Fibroblast of villous mesenchyme (primary cell): ENCODE measurements around the gene CEP97. TPM values are rescaled to one million over a fixed set of nuclear protein-coding genes. Genes with fewer than 3 reads are reported as not detected.

Experiments
- DNase-seq: peaks from one replicate; pipeline ENCODE4 v3.0.0-alpha.2; 2010; ENCODE audit warnings: low read depth
- H3K4me3 ChIP-seq: 2 replicates; pipeline ENCODE4 v1.5.1; 2011; ENCODE audit warnings: low read depth, mild to moderate bottlenecking, low read length
- CTCF ChIP-seq: IDR thresholded peaks from 2 replicates; pipeline ENCODE4 v1.5.1; 2012; ENCODE audit warnings: low read depth, mild to moderate bottlenecking, low read length; ENCODE audit not compliant: insufficient read depth
- total RNA-seq: library from RNA; depleted of rRNA; stranded (reverse); fragments of >200 nt; gene quantifications from 2 replicates; pipeline ENCODE4 v1.2.3, GENCODE V29; 2012

The CEP97 gene
- total RNA-seq, 1 donor, result 24.6 TPM

DNA sequence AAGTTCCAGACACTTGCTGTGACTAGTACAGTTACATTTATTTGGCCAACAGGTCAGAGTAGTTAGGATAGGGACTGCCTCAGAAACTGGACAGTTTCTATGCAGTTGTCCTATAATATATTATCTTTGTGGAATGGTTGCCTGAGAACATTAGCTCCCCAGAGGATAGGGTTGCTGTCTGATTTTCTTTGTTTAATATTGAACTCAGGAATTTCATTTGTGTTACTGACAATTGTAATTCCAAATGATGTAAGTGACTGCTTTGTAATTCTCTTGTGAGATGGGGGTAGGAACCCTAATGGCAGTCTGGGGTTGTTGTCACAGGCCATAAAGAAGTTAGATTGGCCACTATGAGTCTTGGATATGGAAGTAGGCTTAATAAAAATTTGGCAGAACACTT is 56.8 kb downstream of the CEP97 start:
- no peak for TF ChIP-seq CTCF
- DNase-seq, result no peak
- H3K4me3 ChIP-seq, result peak overlapping the region; percentile 88

- no peak overlapping the region for H3K4me3 ChIP-seq
- no peak for TF ChIP-seq CTCF
- no peak for DNase-seq
Measured at GRCh38 chr3:101784855-101785613, 60.6 kb downstream of the CEP97 start.

DNA sequence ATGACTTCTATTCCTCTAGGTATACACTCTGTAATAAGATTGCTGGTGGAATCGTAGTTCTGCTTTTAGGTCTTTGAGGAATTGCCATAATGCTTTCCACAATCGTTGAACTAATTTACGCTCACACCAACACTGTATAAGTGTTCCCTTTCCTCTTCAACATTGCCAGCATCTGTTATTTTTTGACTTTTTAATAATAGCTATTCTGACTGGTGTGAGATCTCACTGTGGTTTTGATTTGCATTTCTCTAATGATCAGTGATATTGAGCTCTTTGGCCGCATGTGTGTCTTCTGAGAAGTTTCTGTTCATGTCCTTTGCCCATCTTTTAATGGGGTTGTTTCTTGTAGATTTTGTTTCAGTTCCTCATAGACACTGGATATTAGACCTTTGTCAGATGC is 67.4 kb downstream of the CEP97 start:
- DNase-seq, result no peak
- no peak for TF ChIP-seq CTCF
- no peak overlapping the region for H3K4me3 ChIP-seq

DNA sequence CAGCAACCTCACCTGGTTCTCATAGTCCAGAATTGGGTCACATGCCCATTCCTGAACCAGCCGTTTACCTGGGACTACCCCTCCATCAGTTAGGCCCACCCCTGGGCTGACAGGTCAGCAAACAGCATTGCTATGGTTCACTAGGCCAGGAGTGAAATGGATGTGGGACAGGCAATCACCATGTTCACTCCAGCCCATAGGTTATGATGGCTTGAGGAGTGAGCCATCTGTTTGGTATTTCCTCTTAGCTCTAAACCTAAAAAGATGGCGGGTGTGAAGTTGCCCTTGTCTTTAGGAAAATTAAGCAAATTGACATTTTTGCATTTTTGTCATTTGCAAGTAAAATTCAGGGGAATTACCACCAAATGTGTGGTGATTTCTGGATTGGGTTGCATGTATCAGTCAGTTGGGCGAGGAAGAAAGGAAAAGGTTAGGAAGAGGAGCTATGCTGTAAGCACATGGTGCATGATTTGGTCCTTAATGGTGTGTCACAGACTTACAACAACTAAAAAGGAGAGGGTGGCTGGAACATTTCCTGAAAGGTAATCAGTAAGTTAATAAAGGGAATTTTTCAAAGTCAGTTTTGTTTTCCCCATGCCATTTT is 71.8 kb downstream of the CEP97 start:
- no peak overlapping the region for H3K4me3 ChIP-seq
- DNase-seq, result no peak
- no peak for TF ChIP-seq CTCF

- no peak for TF ChIP-seq CTCF
- no peak overlapping the region for H3K4me3 ChIP-seq
- no peak for DNase-seq
Measured at GRCh38 chr3:101801174-101801573, 76.8 kb downstream of the CEP97 start.

GRCh38 chr3:101802179-101802578 is 77.8 kb downstream of the CEP97 start:
- TF ChIP-seq CTCF, result no peak
- DNase-seq, result no peak

More at GRCh38 chr3:101802179-101802578, 77.8 kb downstream of the CEP97 start:
- H3K4me3 ChIP-seq, result no peak overlapping the region
